ENCODE measurements around the gene ELOVL7.
"Not testable (repeated sequence)": the region's sequence is repeated elsewhere in the genome, so short reads cannot be mapped to it uniquely, and the experiment has no call there.

ELOVL7 gene

GRCh38 chr5:60789551-60789950 lies 54.5 kb downstream of the ELOVL7 start:
- no peak for FAIRE-seq

GRCh38 chr5:60788863-60789513 lies 55.1 kb downstream of the ELOVL7 start:
- no peak for FAIRE-seq

GRCh38 chr5:60779466-60779865 lies 64.6 kb downstream of the ELOVL7 start:
- FAIRE-seq: no peak

GRCh38 chr5:60776343-60776742 lies 67.7 kb downstream of the ELOVL7 start:
- no peak for FAIRE-seq

GRCh38 chr5:60765019-60765709 lies 78.9 kb downstream of the ELOVL7 start:
- FAIRE-seq: no peak

GRCh38 chr5:60763061-60763460 lies 81.0 kb downstream of the ELOVL7 start:
- FAIRE-seq: no peak

GRCh38 chr5:60754495-60754894 lies 89.6 kb downstream of the ELOVL7 start:
- no peak for FAIRE-seq

GRCh38 chr5:60744682-60745081 lies 99.4 kb downstream of the ELOVL7 start:
- FAIRE-seq: no peak

- FAIRE-seq: no peak
These were observed 100.4 kb downstream of the ELOVL7 start for GRCh38 chr5:60743511-60744314.

- FAIRE-seq: no peak
These were observed 103.7 kb downstream of the ELOVL7 start for GRCh38 chr5:60740322-60740721.

GRCh38 chr5:60738933-60739332 lies 105.1 kb downstream of the ELOVL7 start:
- no peak for FAIRE-seq

- no peak for FAIRE-seq
These were observed 105.6 kb downstream of the ELOVL7 start for GRCh38 chr5:60738461-60738860.

GRCh38 chr5:60730858-60731257 lies 113.2 kb downstream of the ELOVL7 start:
- not testable (repeated sequence) for FAIRE-seq

GRCh38 chr5:60727033-60727679 lies 116.9 kb downstream of the ELOVL7 start:
- FAIRE-seq: no peak

- no peak for FAIRE-seq
These were observed 119.9 kb downstream of the ELOVL7 start for GRCh38 chr5:60724126-60724525.

- no peak for FAIRE-seq
These were observed 121.7 kb downstream of the ELOVL7 start for GRCh38 chr5:60722416-60722815.

GRCh38 chr5:60719329-60719728 lies 124.7 kb downstream of the ELOVL7 start:
- FAIRE-seq: no peak

- FAIRE-seq: no peak
These were observed 125.7 kb downstream of the ELOVL7 start for GRCh38 chr5:60718166-60718892.

- FAIRE-seq: not testable (repeated sequence)
These were observed 128.7 kb downstream of the ELOVL7 start for GRCh38 chr5:60715201-60715928.

- FAIRE-seq: no peak
These were observed 131.1 kb downstream of the ELOVL7 start for GRCh38 chr5:60712950-60713349.

- not testable (repeated sequence) for FAIRE-seq
These were observed 132.2 kb downstream of the ELOVL7 start for GRCh38 chr5:60711892-60712291.

GRCh38 chr5:60710362-60710761 lies 133.7 kb downstream of the ELOVL7 start:
- no peak for FAIRE-seq

All from TTC549 (cell line).